HepG2 (cell line): ENCODE measurements around the gene TMEM143. TPM values are rescaled to one million over a fixed set of nuclear protein-coding genes. Genes with fewer than 3 reads are reported as not detected.

Experiments used
- AHR ChIP-seq: IDR thresholded peaks from 2 replicates; pipeline ENCODE4 v1.6.1; 2018; ENCODE audit warnings: missing genetic modification reagents, missing compliant biosample characterization
- ARNT2 ChIP-seq: sonication (generic); formaldehyde crosslinking; IDR thresholded peaks from 2 replicates; pipeline ENCODE4 v1.8.0; 2022; ENCODE audit warnings: mild to moderate bottlenecking, low read depth, missing genetic modification reagents, moderate library complexity
- ATF7-NPFF ChIP-seq: sonication (generic); formaldehyde crosslinking; IDR thresholded peaks from 2 replicates; pipeline ENCODE4 v1.8.1; 2023; ENCODE audit warnings: mild to moderate bottlenecking, low read depth, missing genetic modification reagents, moderate library complexity
- BCL3 ChIP-seq: sonication (generic); formaldehyde crosslinking; IDR thresholded peaks from 2 replicates; pipeline ENCODE4 v1.5.1; 2020; ENCODE audit warnings: mild to moderate bottlenecking, missing genetic modification reagents, moderate library complexity
- BRD4 ChIP-seq: sonication (generic); formaldehyde crosslinking; IDR thresholded peaks from 2 replicates; pipeline ENCODE4 v1.4.0; 2020; ENCODE audit warnings: missing genetic modification reagents
- CREB1 ChIP-seq, 2 experiments: fragments of 450-650 bp in 1 of 2; IDR thresholded peaks; 2 replicates each; pipeline ENCODE4 v1.6.1; 2016 to 2017; ENCODE audit warnings: control low read depth in 1 of 2, mild to moderate bottlenecking in 1 of 2, missing compliant biosample characterization in 1 of 2, missing genetic modification characterization in 1 of 2
- HOXA3 ChIP-seq: sonication (generic); formaldehyde crosslinking; IDR thresholded peaks from 2 replicates; pipeline ENCODE4 v1.5.0; 2020; ENCODE audit warnings: missing genetic modification reagents
- JUN ChIP-seq: sonication (generic); formaldehyde crosslinking; IDR thresholded peaks from 2 replicates; pipeline ENCODE4 v1.4.0; 2020; ENCODE audit warnings: mild to moderate bottlenecking, missing genetic modification reagents
- NCOR1 ChIP-seq: fragments of 200-600 bp; sonication (generic); IDR thresholded peaks from 2 replicates; pipeline ENCODE4 v1.7.0; 2017; ENCODE audit warnings: antibody characterized with exemption, low read length, borderline replicate concordance
- NONO ChIP-seq, 2 experiments: fragments of 450-650 bp in 1 of 2; sonication (generic) in 1 of 2; formaldehyde crosslinking in 1 of 2; IDR thresholded peaks in 1 of 2; conservative IDR thresholded peaks in 1 of 2; 2 replicates each; pipeline versions ENCODE4 v1.6.1 to v1.8.0; 2017 to 2022; ENCODE audit warnings: mild to moderate bottlenecking in 1 of 2, missing genetic modification reagents in 1 of 2, moderate library complexity in 1 of 2
- PBX3 ChIP-seq: sonication (generic); formaldehyde crosslinking; IDR thresholded peaks from 2 replicates; pipeline ENCODE4 v1.8.1; 2023; ENCODE audit warnings: missing genetic modification reagents, inconsistent platforms, borderline replicate concordance
- PLSCR1 ChIP-seq: sonication (generic); formaldehyde crosslinking; IDR thresholded peaks from 2 replicates; pipeline ENCODE4 v1.5.0; 2020; ENCODE audit warnings: missing genetic modification reagents, mild to moderate bottlenecking, borderline replicate concordance
- RXRA ChIP-seq: sonication (generic); formaldehyde crosslinking; IDR thresholded peaks from 2 replicates; pipeline ENCODE4 v1.5.1; 2020; ENCODE audit warnings: missing genetic modification reagents
- SIX1 ChIP-seq: sonication (generic); formaldehyde crosslinking; IDR thresholded peaks from 2 replicates; pipeline ENCODE4 v1.4.0; 2020; ENCODE audit warnings: missing genetic modification reagents, borderline replicate concordance
- SMAD3 ChIP-seq: sonication (generic); formaldehyde crosslinking; IDR thresholded peaks from 2 replicates; pipeline ENCODE4 v1.4.0; 2020; ENCODE audit warnings: missing genetic modification reagents
- SUZ12 ChIP-seq: fragments of 150-350 bp; IDR thresholded peaks from 2 replicates; pipeline ENCODE4 v1.6.1; 2014; ENCODE audit warnings: low read depth, low read length
- ZMYM2 ChIP-seq: sonication (generic); formaldehyde crosslinking; IDR thresholded peaks from 2 replicates; pipeline ENCODE4 v1.8.0; 2022; ENCODE audit warnings: mild to moderate bottlenecking, missing genetic modification reagents
- ZNF367 ChIP-seq: sonication (generic); formaldehyde crosslinking; IDR thresholded peaks from 2 replicates; pipeline ENCODE4 v1.4.0; 2020; ENCODE audit warnings: missing genetic modification reagents, borderline replicate concordance
- ZNF501 ChIP-seq: sonication (generic); formaldehyde crosslinking; IDR thresholded peaks from 2 replicates; pipeline ENCODE4 v1.5.1; 2020; ENCODE audit warnings: mild to moderate bottlenecking, moderate library complexity, missing genetic modification reagents
- ZNF510 ChIP-seq: sonication (generic); formaldehyde crosslinking; IDR thresholded peaks from 2 replicates; pipeline ENCODE4 v1.4.0; 2020; ENCODE audit warnings: low read depth, mild to moderate bottlenecking, missing genetic modification reagents
- ZNF530 ChIP-seq: sonication (generic); formaldehyde crosslinking; IDR thresholded peaks from 2 replicates; pipeline ENCODE4 v1.5.0; 2020; ENCODE audit warnings: low read depth, mild to moderate bottlenecking, missing genetic modification reagents
- ZNF552 ChIP-seq: sonication (generic); formaldehyde crosslinking; IDR thresholded peaks from 2 replicates; pipeline ENCODE4 v1.9.0; 2022; ENCODE audit warnings: missing genetic modification reagents, mild to moderate bottlenecking, borderline replicate concordance
- ZNF607 ChIP-seq: sonication (generic); formaldehyde crosslinking; IDR thresholded peaks from 2 replicates; pipeline ENCODE4 v1.5.1; 2020; ENCODE audit warnings: missing genetic modification reagents, mild to moderate bottlenecking, borderline replicate concordance
- ZNF710 ChIP-seq: sonication (generic); formaldehyde crosslinking; IDR thresholded peaks from 2 replicates; pipeline ENCODE4 v1.5.0; 2020; ENCODE audit warnings: mild to moderate bottlenecking, missing genetic modification reagents, borderline replicate concordance
- ZNF720 ChIP-seq: sonication (generic); formaldehyde crosslinking; IDR thresholded peaks from 2 replicates; pipeline ENCODE4 v1.4.0; 2020; ENCODE audit warnings: missing genetic modification reagents
- ZSCAN29 ChIP-seq: sonication (generic); formaldehyde crosslinking; conservative IDR thresholded peaks from 2 replicates; pipeline ENCODE4 v1.4.0; 2020; ENCODE audit warnings: mild to moderate bottlenecking, missing genetic modification reagents
- polyA plus RNA-seq, 8 experiments: library from polyadenylated mRNA; depleted of rRNA in 3 of 8; stranded (reverse) in 7 of 8; unstranded in 1 of 8; fragments of >200 nt; fragmentation: Illumina TruSeq in 4 of 8; extraction: Trizol in 4 of 8; gene quantifications; 2 replicates each; pipeline versions ENCODE4 v1.2.1 to v1.2.3, GENCODE V29; 2011 to 2016; ENCODE audit warnings: low read depth in 4 of 8, missing spikeins in 1 of 8, mixed read lengths in 1 of 8; ENCODE audit not compliant: insufficient read depth in 1 of 8
- total RNA-seq, 5 experiments: library from RNA; depleted of rRNA; stranded (reverse); fragments of >200 nt; fragmentation: Illumina TruSeq; extraction: Trizol; gene quantifications; 2 replicates each; pipeline ENCODE4 v1.2.3, GENCODE V29; 2016; ENCODE audit warnings: low read depth in 1 of 5

TMEM143 gene
- total and polyA plus RNA-seq, 2 of the 13 experiments (the other 11 are each of a cell fraction or from before 2014, with no cell fraction given), result 7.7 to 11.3 TPM

- TF ChIP-seq BCL3 (CRISPR knock-in tag) (0 out of 2 replicates have a peak, but pooled peaks have one; percentile 15), AHR (peak; percentile 86; the same call in 1 of the 2 replicates), ZNF607 (CRISPR knock-in tag) (peak; percentile 64; the same call in 1 of the 2 replicates), ZSCAN29 (no peak), ZMYM2 (CRISPR knock-in tag) (no peak), ZNF530 (CRISPR knock-in tag) (no peak), ZNF720 (CRISPR knock-in tag) (0 out of 2 replicates have a peak, but pooled peaks have one; percentile 23), JUN (CRISPR knock-in tag) (no peak), ZNF510 (no peak), SUZ12 (no peak), SIX1 (no peak), PLSCR1 (CRISPR knock-in tag) (no peak), ZNF367 (CRISPR knock-in tag) (no peak), CREB1 (IDR thresholded peaks at IDR 0.05) (no peak), CREB1 (CRISPR knock-in tag; IDR thresholded peaks at IDR 0.05) (no peak), SMAD3 (0 out of 2 replicates have a peak, but pooled peaks have one; percentile 32), NONO (IDR thresholded peaks at IDR 0.05) (no peak), NONO (CRISPR knock-in tag; conservative IDR thresholded peaks at IDR 0.05) (peak; percentile 1; the same call in 1 of the 2 replicates), RXRA (peak; percentile 16; the same call in 1 of the 2 replicates), HOXA3 (peak; percentile 19; the same call in 1 of the 2 replicates), BRD4 (0 out of 2 replicates have a peak, but pooled peaks have one; percentile 64), ATF7-NPFF (CRISPR knock-in tag) (no peak), ZNF552 (CRISPR knock-in tag) (no peak), PBX3 (no peak), ZNF501 (peak; percentile 92; the same call in 1 of the 2 replicates), NCOR1 (no peak; the same call in 1 of the 2 replicates), ARNT2 (CRISPR knock-in tag) (no peak), ZNF710 (peak; percentile 60)
Observed at GRCh38 chr19:48363500-48363809, 285 bp downstream of the TMEM143 start (continued).
